NOMO-1 treated with dmso at 0.1 percent for 144 hours (cell line): ENCODE measurements around the gene MAP2.
A peak's percentile ranks its signal among the peaks of the same experiment; 100 is the strongest.

Source experiments
- DNase-seq: peaks from one replicate; lab custom pipeline; 2025; ENCODE audit not compliant: unreplicated experiment; lab: John Stamatoyannopoulos, UW

MAP2 gene

GRCh38 chr2:209525331-209525730 lies 101.5 kb downstream of the MAP2 start:
- no peak for DNase-seq

DNA sequence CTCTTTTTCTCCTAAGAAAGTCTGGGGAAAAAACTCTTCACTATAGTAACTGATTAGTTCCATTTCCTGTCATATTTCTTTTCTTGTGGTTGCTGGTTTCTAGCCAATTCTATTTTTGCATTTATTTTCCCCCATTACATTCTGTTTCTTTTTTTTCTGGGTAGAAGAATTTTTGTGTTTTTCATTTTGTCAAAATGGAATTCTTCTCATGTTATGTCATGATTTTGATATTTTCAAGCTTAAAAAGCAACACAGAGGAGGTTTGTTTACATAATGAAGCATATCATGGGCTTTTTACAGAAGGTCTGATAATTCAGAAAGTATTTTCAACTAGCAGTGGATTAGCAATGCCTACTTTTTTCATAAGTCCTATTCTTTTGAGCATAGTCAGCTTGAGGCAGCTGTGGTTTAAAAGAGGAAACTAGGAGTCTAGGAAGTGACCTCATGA lies 102.0 kb downstream of the MAP2 start:
- DNase-seq: no peak

- DNase-seq: peak; percentile 58
Observed at GRCh38 chr2:209526561-209526960, 102.7 kb downstream of the MAP2 start.

- no peak for DNase-seq
Observed at GRCh38 chr2:209529579-209529978, 105.7 kb downstream of the MAP2 start.

GRCh38 chr2:209532321-209532720 lies 108.5 kb downstream of the MAP2 start:
- DNase-seq: no peak

- no peak for DNase-seq
Observed at GRCh38 chr2:209533391-209533790, 109.5 kb downstream of the MAP2 start.

DNA sequence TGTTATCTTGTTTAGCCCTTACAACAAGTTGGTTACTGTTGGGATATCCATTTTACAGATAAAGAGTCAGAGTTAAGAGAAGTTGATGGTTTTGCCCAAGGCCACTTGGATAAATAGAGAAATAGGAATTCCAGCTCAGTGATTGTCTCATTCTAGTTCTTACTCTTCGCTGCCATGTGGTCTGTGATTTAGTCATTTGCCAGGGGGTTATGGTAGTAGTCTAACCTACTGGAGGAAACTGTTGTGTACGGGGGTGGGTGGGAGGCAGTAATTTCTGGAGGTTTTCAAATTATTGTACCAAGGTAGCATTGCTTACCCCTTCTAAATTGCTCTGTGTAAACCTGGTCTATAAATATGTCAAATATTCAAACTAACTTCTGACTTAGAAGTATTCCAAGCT lies 110.4 kb downstream of the MAP2 start:
- DNase-seq: no peak

DNA sequence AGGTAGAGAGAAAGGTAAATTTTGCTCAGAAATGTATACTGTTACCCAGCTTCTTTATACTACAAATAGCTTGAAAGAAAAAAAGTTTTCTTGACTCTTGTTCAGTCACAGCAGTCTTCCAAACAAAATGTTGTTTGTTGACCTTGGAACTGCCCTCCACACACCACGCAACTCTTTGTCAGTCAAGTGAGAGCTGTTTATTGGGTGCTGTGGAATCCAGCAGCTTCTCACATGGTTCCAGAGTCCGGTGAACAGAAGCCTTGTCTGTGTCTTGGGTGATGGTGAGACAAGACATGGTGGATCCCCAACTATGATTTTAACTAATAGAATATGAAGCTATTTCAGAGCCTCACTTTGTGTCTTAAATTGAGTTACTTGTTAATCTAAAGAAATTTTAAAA lies 112.5 kb downstream of the MAP2 start:
- no peak for DNase-seq

DNA sequence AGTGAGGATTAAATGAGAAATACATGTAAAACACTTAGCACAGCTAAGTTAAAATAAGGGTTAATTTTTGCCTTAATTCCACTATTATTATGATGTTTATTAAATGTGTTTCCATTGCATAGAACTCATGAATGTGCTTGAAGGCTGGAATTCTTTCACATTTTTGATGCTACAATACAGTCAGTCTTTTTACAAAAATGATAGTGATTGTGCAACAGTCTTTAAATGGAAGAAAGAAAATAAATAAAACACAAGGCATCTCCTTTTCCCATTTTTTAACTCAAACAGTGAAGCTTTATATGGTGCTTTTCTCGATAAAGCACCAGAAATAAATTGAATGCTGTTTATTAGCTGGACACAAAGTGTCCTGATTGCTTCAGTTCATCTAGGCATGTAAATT lies 123.9 kb downstream of the MAP2 start:
- no peak for DNase-seq

DNA sequence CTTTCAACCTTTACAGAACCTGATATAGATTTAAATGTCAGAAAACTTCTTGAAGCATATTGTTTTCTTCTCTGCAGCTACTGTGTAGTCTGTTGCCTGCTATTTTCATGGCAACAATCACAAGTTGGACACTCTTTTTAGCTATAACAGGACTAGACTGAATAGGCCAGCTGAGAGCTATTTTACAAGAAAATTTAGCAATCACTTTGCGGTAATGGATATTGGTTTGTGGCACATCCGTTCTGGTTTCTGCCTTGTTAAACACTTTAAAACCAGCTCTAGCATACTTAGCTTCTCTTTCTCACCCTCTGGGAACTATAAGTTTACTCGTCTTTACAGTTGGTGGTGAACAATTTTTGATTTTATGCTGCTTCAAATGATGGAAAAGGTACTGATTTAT lies 125.7 kb downstream of the MAP2 start:
- peak; percentile 67 for DNase-seq

GRCh38 chr2:209553913-209554312 lies 130.1 kb downstream of the MAP2 start:
- no peak for DNase-seq

- no peak for DNase-seq
Observed at GRCh38 chr2:209556354-209556961, 132.6 kb downstream of the MAP2 start.

DNA sequence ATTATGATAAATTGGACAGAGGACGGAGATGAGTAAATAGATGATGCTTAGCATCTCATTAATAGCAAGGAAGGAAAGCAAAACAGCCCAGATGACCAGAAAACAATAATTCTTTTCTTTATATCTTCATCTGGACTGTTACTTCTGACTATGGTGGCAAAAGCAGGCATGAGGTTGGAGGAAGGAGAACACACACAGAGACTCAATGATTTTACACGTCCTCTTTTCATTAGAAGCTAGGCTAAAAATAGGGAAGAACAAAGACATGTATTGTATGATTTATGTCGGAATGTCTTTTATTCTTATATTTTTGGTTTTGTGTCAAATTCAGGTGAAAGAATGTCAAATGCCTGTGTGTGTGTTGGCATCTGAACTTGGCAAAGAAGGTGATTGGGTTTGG lies 137.1 kb downstream of the MAP2 start:
- DNase-seq: no peak

GRCh38 chr2:209563453-209563852 lies 139.6 kb downstream of the MAP2 start:
- no peak for DNase-seq

DNA sequence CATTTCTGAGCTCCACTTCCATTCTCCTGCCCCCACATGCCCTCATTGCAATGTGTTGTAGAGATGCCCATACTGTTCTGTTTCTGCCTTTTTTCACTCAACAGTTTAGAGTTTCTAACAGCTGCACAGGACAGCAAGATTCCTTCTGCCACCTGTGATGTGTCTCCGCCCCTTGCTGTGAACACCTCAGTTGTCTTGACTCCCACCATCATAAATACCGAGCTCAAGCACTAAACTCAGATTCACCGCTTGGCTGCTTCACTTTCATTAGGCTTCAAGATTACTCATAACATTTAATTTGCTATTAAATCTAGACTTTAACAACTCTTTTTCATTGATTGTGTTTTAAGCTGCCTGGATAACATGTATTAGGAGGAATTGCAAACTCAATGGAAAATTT lies 141.0 kb downstream of the MAP2 start:
- DNase-seq: no peak

DNA sequence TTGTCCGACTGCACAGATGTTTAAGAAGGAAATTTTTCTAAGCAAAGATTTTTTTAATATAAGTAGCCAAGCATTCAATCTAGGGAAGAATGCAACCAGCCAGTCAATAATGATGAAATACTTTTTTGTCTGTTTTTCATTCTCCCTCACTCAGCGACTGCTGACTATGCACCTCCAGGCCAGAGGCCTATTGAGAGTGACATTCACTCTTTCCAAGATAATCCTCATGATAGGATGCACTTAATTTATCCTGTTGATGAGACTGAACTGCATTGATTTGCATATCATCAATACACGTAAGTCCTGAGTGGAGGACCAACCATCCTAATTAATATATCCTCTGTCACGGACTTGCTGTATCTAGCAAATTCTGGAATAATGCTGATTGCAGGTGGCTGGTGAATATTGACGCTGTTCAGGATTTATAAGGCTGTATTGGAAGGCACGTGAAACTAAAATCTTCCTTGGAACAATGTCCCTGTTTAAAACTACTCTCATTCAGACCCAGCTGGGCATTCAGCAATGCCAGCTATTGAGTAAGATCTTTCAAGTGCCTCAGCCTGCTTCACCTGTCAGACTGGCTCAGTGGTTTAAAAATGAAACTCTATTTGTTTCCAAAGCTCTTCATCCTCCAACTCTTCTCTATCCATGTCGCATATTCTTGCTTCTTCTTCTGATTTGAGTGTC lies 142.2 kb downstream of the MAP2 start:
- DNase-seq: no peak

GRCh38 chr2:209570194-209570593 lies 146.3 kb downstream of the MAP2 start:
- no peak for DNase-seq

DNA sequence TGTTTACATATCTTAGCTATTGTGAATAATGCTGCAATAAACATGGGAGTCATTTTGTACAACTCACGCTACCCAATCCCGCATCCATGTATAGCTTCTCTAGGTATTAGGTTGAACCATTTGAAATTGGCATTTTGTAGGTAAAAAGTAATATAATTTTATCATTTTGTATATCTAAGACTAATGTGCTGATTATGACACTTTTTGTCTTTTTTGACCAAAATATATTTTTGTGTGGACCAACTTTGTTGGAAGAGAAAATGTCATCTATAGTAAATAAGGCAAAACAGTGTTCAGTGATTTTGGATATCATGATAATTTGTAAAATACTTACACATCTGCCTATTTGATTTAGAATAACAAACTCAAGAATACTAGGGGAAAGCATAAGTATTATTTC lies 150.7 kb downstream of the MAP2 start:
- no peak for DNase-seq

DNA sequence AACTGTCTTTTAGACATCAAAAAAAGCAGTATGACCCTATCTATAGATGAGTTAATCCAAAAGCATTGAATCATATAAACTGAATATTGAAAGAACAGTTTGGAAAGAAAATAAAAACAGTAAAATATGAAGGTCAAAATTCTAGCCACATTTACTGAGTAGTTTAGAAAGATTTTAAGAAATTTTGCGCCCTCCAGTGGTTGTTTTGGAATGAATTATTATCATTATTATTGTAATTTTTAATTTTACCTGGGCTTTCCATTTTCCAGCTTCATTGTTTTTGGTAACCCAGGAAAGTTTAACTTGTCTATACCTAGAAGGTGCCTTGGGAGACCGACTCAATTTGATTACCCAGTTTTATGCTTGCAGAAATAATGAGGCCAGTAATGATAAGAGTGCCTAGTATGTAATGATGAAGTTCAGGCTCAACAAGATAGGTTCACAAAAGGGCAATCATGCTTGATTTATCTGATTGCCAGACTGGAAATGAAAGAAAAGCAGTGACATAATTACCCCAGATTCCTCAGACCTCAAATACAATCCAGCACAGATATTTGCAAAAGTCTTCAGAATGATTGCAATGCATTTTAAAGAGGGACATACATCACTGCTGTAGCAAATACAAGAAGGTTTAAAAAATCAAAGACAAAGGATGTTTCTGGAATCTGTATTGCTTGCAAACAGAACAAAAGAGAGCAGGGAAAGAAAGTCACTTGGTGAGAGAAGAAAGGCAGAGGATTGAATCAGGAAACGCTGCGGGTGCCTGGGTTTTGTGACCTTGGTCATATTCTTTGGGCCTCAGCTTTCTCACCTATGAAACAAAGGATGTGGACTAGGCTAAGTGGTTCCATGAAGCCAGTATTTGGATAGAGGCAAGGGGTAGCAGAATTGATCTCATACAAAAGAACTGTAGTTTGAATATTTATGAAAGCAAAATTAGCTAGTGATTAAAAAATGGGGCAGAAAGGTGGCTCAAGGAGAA lies 153.8 kb downstream of the MAP2 start:
- no peak for DNase-seq

DNA sequence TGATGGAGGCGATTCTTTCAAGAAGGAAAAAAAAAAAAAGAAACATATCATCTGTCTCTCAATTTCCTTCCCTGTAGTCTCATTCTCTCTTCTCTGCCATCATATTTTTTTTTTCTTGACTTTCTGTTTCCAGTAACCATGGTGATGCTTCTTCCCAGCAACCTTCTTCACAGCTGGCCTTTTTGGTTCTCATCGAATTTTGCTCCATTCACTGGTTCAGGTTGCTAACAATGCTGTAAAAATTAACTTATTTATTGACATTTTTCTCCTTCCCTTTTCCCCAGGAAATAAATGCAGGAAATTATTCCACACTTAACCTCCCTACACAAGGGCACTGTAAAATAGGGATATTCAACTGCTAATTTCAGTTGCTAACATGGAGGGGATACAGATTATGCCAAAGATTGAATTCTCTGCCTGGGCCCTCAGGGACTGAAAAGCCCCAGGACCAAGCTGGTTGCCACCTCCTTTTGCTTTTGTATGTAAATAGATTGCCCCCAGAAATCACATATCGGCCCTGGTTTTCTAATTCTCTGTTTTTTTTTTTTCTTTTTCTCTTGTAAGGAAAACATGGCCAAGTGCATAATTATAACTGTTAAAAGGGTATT lies 154.7 kb downstream of the MAP2 start:
- no peak for DNase-seq

DNA sequence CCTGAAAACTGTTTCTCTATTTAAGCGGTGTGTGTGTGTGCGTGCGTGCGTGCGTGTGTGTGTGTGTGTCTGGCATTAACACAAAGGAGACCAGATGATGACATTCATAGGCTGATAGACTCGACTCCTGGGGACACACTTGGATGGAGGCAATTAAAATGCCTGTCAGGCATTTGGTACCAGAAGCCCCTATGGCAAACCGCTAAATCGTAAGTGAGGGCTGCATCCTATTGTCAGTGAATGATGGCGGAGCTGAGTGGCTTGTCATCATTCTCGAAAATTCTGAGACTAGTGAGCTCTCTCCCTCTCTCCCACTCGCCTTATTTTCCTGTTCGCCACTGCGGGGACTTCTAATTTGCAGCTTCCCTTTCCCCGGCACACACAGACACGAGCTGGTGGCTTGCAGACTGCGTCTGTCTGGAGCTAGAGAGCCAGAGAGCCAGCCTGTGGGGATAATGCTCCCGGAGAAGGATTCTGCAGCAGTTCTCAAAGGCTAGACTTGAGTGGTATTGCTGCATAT lies 155.4 kb downstream of the MAP2 start:
- DNase-seq: no peak
